GM23338 (cell line): ENCODE data around the gene FOCAD. TPM values are rescaled to one million over a fixed set of nuclear protein-coding genes. Genes with fewer than 3 reads are reported as not detected.

Experiments
- ATAC-seq: fragments of 200-7000 bp; cut with Tn5 transposase; 3 replicates; pipeline ENCODE4 v1.9.1; 2020
- DNase-seq: peaks from one replicate; pipeline ENCODE4 v3.0.0-alpha.2; 2015; ENCODE audit warnings: low spot score
- H2AFZ ChIP-seq: fragments of 200-600 bp; sonication (generic); 2 replicates; pipeline ENCODE4 v1.8.0; 2016; ENCODE audit warnings: antibody characterized with exemption, mild to moderate bottlenecking, moderate library complexity
- H3F3A ChIP-seq: fragments of 200-600 bp; sonication (generic); replicated peaks from 2 replicates; pipeline ENCODE4 v1.8.0; 2017; ENCODE audit warnings: antibody characterized with exemption, mixed run types, low read depth
- H3K27ac ChIP-seq: fragments of 200-600 bp; sonication (generic); 2 replicates; pipeline ENCODE4 v1.6.1; 2016; ENCODE audit warnings: low read depth
- H3K27me3 ChIP-seq: fragments of 200-600 bp; sonication (generic); 2 replicates; pipeline ENCODE4 v1.8.0; 2016; ENCODE audit warnings: mild to moderate bottlenecking, mixed run types, moderate library complexity; ENCODE audit not compliant: insufficient read depth
- H3K36me3 ChIP-seq: fragments of 200-600 bp; sonication (generic); 2 replicates; pipeline ENCODE4 v1.8.0; 2016; ENCODE audit warnings: mild to moderate bottlenecking; ENCODE audit not compliant: insufficient read depth
- H3K4me1 ChIP-seq: fragments of 200-600 bp; sonication (generic); 2 replicates; pipeline ENCODE4 v1.8.0; 2016; ENCODE audit warnings: mild to moderate bottlenecking, moderate library complexity; ENCODE audit not compliant: insufficient read depth
- H3K4me2 ChIP-seq: fragments of 200-600 bp; sonication (generic); 2 replicates; pipeline ENCODE4 v1.7.1; 2017; ENCODE audit warnings: mixed run types
- H3K4me3 ChIP-seq: fragments of 200-600 bp; sonication (generic); 2 replicates; pipeline ENCODE4 v1.6.1; 2016; ENCODE audit warnings: mixed run types
- H3K79me2 ChIP-seq: fragments of 200-600 bp; sonication (generic); replicated peaks from 2 replicates; pipeline ENCODE4 v1.8.0; 2017; ENCODE audit warnings: mild to moderate bottlenecking; ENCODE audit not compliant: insufficient read depth
- H3K9me2 ChIP-seq: fragments of 200-600 bp; sonication (generic); 2 replicates; pipeline ENCODE4 v1.8.0; 2017; ENCODE audit not compliant: insufficient read depth
- H4K20me1 ChIP-seq: fragments of 200-600 bp; sonication (generic); replicated peaks from 2 replicates; pipeline ENCODE4 v1.8.0; 2017; ENCODE audit warnings: mild to moderate bottlenecking; ENCODE audit not compliant: insufficient read depth
- H3K27ac Mint-ChIP-seq: 2 replicates; pipeline ENCODE4 v1.8.0; 2020; ENCODE audit warnings: inconsistent platforms, mild to moderate bottlenecking, moderate library complexity, mixed read lengths
- H3K27me3 Mint-ChIP-seq: 3 replicates; pipeline ENCODE4 v1.8.0; 2022; ENCODE audit warnings: low read depth, mild to moderate bottlenecking, moderate library complexity, mixed read lengths, inconsistent platforms; ENCODE audit not compliant: insufficient read depth, poor library complexity
- H3K36me3 Mint-ChIP-seq: 3 replicates; pipeline ENCODE4 v1.8.0; 2021; ENCODE audit warnings: low read depth, mild to moderate bottlenecking, inconsistent platforms, moderate library complexity, mixed read lengths
- H3K4me1 Mint-ChIP-seq: 3 replicates; pipeline ENCODE4 v1.8.0; 2020; ENCODE audit warnings: mild to moderate bottlenecking, inconsistent platforms, mixed read lengths
- H3K4me3 Mint-ChIP-seq: 3 replicates; pipeline ENCODE4 v1.8.0; 2021; ENCODE audit warnings: moderate library complexity, mild to moderate bottlenecking, inconsistent platforms, mixed read lengths
- H3K9me3 Mint-ChIP-seq: 3 replicates; pipeline ENCODE4 v1.8.0; 2020; ENCODE audit warnings: moderate library complexity, mild to moderate bottlenecking, inconsistent platforms, mixed read lengths
- CREB1 ChIP-seq: fragments of 250-450 bp; sonication (Bioruptor Pico); IDR thresholded peaks from 2 replicates; pipeline ENCODE4 v1.5.0; 2020; ENCODE audit warnings: low read depth, mild to moderate bottlenecking, moderate library complexity
- CTCF ChIP-seq, 2 experiments: fragments of 200-600 bp in 1 of 2; sonication (generic) in 1 of 2; conservative IDR thresholded peaks; 2 replicates each; pipeline versions ENCODE4 v1.5.1 to v1.6.1; 2016 to 2017; ENCODE audit warnings: antibody characterized with exemption in 2 of 2, low read depth in 2 of 2, mild to moderate bottlenecking in 2 of 2, moderate library complexity in 1 of 2
- JUNB ChIP-seq: IDR thresholded peaks from one replicate; pipeline ENCODE4 v1.6.1; 2016; ENCODE audit warnings: antibody characterized with exemption; ENCODE audit not compliant: unreplicated experiment
- NANOG ChIP-seq: IDR thresholded peaks from 2 replicates; pipeline ENCODE4 v1.6.1; 2016; ENCODE audit warnings: antibody characterized with exemption, borderline replicate concordance
- POLR2AphosphoS5 ChIP-seq: IDR thresholded peaks from 2 replicates; pipeline ENCODE4 v1.6.1; 2016; ENCODE audit warnings: antibody characterized with exemption, low read depth
- ZNF331 ChIP-seq: fragments of 250-450 bp; sonication (Bioruptor Pico); IDR thresholded peaks from 2 replicates; pipeline ENCODE4 v1.5.0; 2020; ENCODE audit warnings: low read depth, mild to moderate bottlenecking, moderate library complexity
- polyA plus RNA-seq: library from polyadenylated mRNA; unstranded; fragments of >200 nt; fragmentation: Nextera tagmentation; extraction: Ambion mirVana; gene quantifications from 2 replicates; pipeline ENCODE4 v1.2.1, GENCODE V29; 2016
- total RNA-seq: library from RNA; depleted of rRNA; stranded (reverse); fragments of >200 nt; shearing (Covaris generic); gene quantifications from 2 replicates; pipeline ENCODE4 v1.2.3, GENCODE V29; 2014
- TF ChIP-seq, protein P1 (sequence below): fragments of 250-450 bp; sonication (Bioruptor Pico); IDR thresholded peaks from 2 replicates; pipeline ENCODE4 v1.5.0; 2020; ENCODE audit warnings: mild to moderate bottlenecking, moderate library complexity

The FOCAD gene
- total and polyA plus RNA-seq, 2 experiments from 2014 or later: 13.7 to 66.5 TPM

GRCh38 chr9:20659474-20659967 is 24.5 kb upstream of the FOCAD start (continued):
- TF ChIP-seq, protein P1, sequence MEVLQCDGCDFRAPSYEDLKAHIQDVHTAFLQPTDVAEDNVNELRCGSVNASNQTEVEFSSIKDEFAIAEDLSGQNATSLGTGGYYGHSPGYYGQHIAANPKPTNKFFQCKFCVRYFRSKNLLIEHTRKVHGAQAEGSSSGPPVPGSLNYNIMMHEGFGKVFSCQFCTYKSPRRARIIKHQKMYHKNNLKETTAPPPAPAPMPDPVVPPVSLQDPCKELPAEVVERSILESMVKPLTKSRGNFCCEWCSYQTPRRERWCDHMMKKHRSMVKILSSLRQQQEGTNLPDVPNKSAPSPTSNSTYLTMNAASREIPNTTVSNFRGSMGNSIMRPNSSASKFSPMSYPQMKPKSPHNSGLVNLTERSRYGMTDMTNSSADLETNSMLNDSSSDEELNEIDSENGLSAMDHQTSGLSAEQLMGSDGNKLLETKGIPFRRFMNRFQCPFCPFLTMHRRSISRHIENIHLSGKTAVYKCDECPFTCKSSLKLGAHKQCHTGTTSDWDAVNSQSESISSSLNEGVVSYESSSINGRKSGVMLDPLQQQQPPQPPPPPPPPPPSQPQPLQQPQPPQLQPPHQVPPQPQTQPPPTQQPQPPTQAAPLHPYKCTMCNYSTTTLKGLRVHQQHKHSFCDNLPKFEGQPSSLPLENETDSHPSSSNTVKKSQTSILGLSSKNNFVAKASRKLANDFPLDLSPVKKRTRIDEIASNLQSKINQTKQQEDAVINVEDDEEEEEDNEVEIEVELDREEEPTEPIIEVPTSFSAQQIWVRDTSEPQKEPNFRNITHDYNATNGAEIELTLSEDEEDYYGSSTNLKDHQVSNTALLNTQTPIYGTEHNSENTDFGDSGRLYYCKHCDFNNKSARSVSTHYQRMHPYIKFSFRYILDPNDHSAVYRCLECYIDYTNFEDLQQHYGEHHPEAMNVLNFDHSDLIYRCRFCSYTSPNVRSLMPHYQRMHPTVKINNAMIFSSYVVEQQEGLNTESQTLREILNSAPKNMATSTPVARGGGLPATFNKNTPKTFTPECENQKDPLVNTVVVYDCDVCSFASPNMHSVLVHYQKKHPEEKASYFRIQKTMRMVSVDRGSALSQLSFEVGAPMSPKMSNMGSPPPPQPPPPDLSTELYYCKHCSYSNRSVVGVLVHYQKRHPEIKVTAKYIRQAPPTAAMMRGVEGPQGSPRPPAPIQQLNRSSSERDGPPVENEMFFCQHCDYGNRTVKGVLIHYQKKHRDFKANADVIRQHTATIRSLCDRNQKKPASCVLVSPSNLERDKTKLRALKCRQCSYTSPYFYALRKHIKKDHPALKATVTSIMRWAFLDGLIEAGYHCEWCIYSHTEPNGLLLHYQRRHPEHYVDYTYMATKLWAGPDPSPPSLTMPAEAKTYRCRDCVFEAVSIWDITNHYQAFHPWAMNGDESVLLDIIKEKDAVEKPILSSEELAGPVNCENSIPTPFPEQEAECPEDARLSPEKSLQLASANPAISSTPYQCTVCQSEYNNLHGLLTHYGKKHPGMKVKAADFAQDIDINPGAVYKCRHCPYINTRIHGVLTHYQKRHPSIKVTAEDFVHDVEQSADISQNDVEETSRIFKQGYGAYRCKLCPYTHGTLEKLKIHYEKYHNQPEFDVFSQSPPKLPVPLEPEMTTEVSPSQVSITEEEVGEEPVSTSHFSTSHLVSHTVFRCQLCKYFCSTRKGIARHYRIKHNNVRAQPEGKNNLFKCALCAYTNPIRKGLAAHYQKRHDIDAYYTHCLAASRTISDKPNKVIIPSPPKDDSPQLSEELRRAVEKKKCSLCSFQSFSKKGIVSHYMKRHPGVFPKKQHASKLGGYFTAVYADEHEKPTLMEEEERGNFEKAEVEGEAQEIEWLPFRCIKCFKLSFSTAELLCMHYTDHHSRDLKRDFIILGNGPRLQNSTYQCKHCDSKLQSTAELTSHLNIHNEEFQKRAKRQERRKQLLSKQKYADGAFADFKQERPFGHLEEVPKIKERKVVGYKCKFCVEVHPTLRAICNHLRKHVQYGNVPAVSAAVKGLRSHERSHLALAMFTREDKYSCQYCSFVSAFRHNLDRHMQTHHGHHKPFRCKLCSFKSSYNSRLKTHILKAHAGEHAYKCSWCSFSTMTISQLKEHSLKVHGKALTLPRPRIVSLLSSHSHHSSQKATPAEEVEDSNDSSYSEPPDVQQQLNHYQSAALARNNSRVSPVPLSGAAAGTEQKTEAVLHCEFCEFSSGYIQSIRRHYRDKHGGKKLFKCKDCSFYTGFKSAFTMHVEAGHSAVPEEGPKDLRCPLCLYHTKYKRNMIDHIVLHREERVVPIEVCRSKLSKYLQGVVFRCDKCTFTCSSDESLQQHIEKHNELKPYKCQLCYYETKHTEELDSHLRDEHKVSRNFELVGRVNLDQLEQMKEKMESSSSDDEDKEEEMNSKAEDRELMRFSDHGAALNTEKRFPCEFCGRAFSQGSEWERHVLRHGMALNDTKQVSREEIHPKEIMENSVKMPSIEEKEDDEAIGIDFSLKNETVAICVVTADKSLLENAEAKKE (CRISPR knock-in tag): no peak
- TF ChIP-seq JUNB: no peak
- TF ChIP-seq POLR2AphosphoS5: no peak
- TF ChIP-seq CTCF (conservative IDR thresholded peaks at IDR 0.05; ENCODE audit: low read depth in 2 of 2): no peak
- TF ChIP-seq ZNF331 (CRISPR knock-in tag): no peak
- TF ChIP-seq NANOG: no peak
- no peak for TF ChIP-seq CREB1 (CRISPR knock-in tag)

- ATAC-seq (peak; percentile 46), DNase-seq (no peak)
- no peak overlapping the region for H3K27ac Mint-ChIP-seq
- TF ChIP-seq, protein P1 (CRISPR knock-in tag): no peak
Measured at GRCh38 chr9:20662156-20662555, 21.9 kb upstream of the FOCAD start.

More at GRCh38 chr9:20662156-20662555, 21.9 kb upstream of the FOCAD start:
- Mint-ChIP-seq H3K9me3 (no peaks in the 10 kb centered on the region), H3K27me3 (peaks cover 2% of the 10 kb centered on the region), H3K4me1 (peaks cover 19% of the 10 kb centered on the region), H3K4me3 (no peak overlapping the region), H3K36me3 (no peaks in the 10 kb centered on the region)
- no peak overlapping the region for H3K4me3 ChIP-seq
- peaks cover 54% of the 10 kb centered on the region for H3K4me1 ChIP-seq
- H3K4me2 ChIP-seq: no peak overlapping the region
- H3K27ac ChIP-seq: no peak overlapping the region
- no peaks in the 10 kb centered on the region for H3K36me3 ChIP-seq
- no peaks in the 10 kb centered on the region for H4K20me1 ChIP-seq
- H3K27me3 ChIP-seq: no peaks in the 10 kb centered on the region
- H3K79me2 ChIP-seq: peaks cover 76% of the 10 kb centered on the region
- no peaks in the 10 kb centered on the region for H3F3A ChIP-seq
- no peak overlapping the region for H2AFZ ChIP-seq
- H3K9me2 ChIP-seq: peaks cover 21% of the 10 kb centered on the region
